ENCODE measurements around the gene RALGAPB.
"Not testable (repeated sequence)": the region's sequence is repeated elsewhere in the genome, so short reads cannot be mapped to it uniquely, and the experiment has no call there.

RALGAPB gene

GRCh38 chr20:38460040-38460623, 12.5 kb upstream of the RALGAPB start:
- no peak overlapping the region for H3K4me3 ChIP-seq (ENCODE audit: low read depth, low read length)
- DNase-seq (ENCODE audit: low read depth): peak; percentile 40
- TF ChIP-seq POLR2A (IDR thresholded peaks at IDR 0.05; ENCODE audit: extremely low read depth, insufficient read length) (no peak), CTCF (IDR thresholded peaks at IDR 0.05; ENCODE audit: low read depth, low read length) (no peak), MYC (IDR thresholded peaks at IDR 0.05; ENCODE audit: low read depth, low read length) (no peak), MAX (IDR thresholded peaks at IDR 0.05; ENCODE audit: low read depth, low read length) (no peak)

- H3K4me3 ChIP-seq (ENCODE audit: low read depth, low read length); DNase-seq (ENCODE audit: low read depth): not testable (repeated sequence)
Measured at GRCh38 chr20:38460631-38461030, 12.0 kb upstream of the RALGAPB start.

- DNase-seq (ENCODE audit: low read depth); H3K4me3 ChIP-seq (ENCODE audit: low read depth, low read length): not testable (repeated sequence)
Measured at GRCh38 chr20:38461167-38461566, 11.5 kb upstream of the RALGAPB start.

GRCh38 chr20:38461569-38461968, 11.1 kb upstream of the RALGAPB start:
- not testable (repeated sequence) for H3K4me3 ChIP-seq (ENCODE audit: low read depth, low read length)

GRCh38 chr20:38466171-38466570, 6.5 kb upstream of the RALGAPB start:
- no peak overlapping the region for H3K4me3 ChIP-seq (ENCODE audit: low read depth, low read length)
- TF ChIP-seq POLR2A (IDR thresholded peaks at IDR 0.05; ENCODE audit: extremely low read depth, insufficient read length) (no peak), CTCF (IDR thresholded peaks at IDR 0.05; ENCODE audit: low read depth, low read length) (no peak), MYC (IDR thresholded peaks at IDR 0.05; ENCODE audit: low read depth, low read length) (no peak), MAX (IDR thresholded peaks at IDR 0.05; ENCODE audit: low read depth, low read length) (no peak)
- no peak for DNase-seq (ENCODE audit: low read depth)

More at GRCh38 chr20:38461569-38461968, 11.1 kb upstream of the RALGAPB start:
- not testable (repeated sequence) for DNase-seq (ENCODE audit: low read depth)

- TF ChIP-seq MYC (IDR thresholded peaks at IDR 0.05; ENCODE audit: low read depth, low read length): no peak
- DNase-seq (ENCODE audit: low read depth): no peak
- H3K4me3 ChIP-seq (ENCODE audit: low read depth, low read length): no peak overlapping the region
Measured at GRCh38 chr20:38466983-38467382, 5.7 kb upstream of the RALGAPB start.

- no peak overlapping the region for H3K4me3 ChIP-seq (ENCODE audit: low read depth, low read length)
Measured at GRCh38 chr20:38471245-38471644, 1.4 kb upstream of the RALGAPB start.

More at GRCh38 chr20:38471245-38471644, 1.4 kb upstream of the RALGAPB start:
- DNase-seq (ENCODE audit: low read depth): no peak
- TF ChIP-seq MYC (IDR thresholded peaks at IDR 0.05; ENCODE audit: low read depth, low read length) (no peak), POLR2A (IDR thresholded peaks at IDR 0.05; ENCODE audit: extremely low read depth, insufficient read length) (no peak), MAX (IDR thresholded peaks at IDR 0.05; ENCODE audit: low read depth, low read length) (no peak), CTCF (IDR thresholded peaks at IDR 0.05; ENCODE audit: low read depth, low read length) (no peak)

All from NB4 (cell line).